Omental fat pad (tissue), 4 donors: ENCODE data around the gene ADIG. TPM values are rescaled to one million over a fixed set of nuclear protein-coding genes. Genes with fewer than 3 reads are reported as not detected.

Experiments
- ATAC-seq: fragments of 150-250 bp; one replicate; pipeline ENCODE4 v1.9.1; 2016; ENCODE audit warnings: mild to moderate bottlenecking, moderate library complexity; ENCODE audit not compliant: low FRiP score
- DNase-seq: peaks from one replicate; pipeline ENCODE4 v3.0.0-alpha.2; 2019; ENCODE audit warnings: low spot score
- CTCF ChIP-seq, 3 donors: fragments of 450-650 bp; IDR thresholded peaks; one replicate each; pipeline ENCODE4 v1.5.1; 2016 to 2017; ENCODE audit warnings: antibody characterized with exemption in 3 of 3, mild to moderate bottlenecking in 3 of 3, moderate library complexity in 2 of 3
- total RNA-seq, 4 donors: library from RNA; depleted of rRNA; stranded (reverse); fragments of >200 nt; gene quantifications; one replicate each; pipeline ENCODE4 v1.1.0, GENCODE V29; 2016

Gene ADIG
- total RNA-seq, 4 donors from 2014 or later, result not detected

- no peak for TF ChIP-seq CTCF (IDR thresholded peaks at IDR 0.05)
- DNase-seq, result no peak
- no peak for ATAC-seq
Measured at GRCh38 chr20:38602185-38602581, 21.2 kb downstream of the ADIG start.

- ATAC-seq, result no peak
- TF ChIP-seq CTCF (IDR thresholded peaks at IDR 0.05), result no peak
Measured at GRCh38 chr20:38603286-38603685, 22.3 kb downstream of the ADIG start.

GRCh38 chr20:38604873-38605303 lies 23.9 kb downstream of the ADIG start:
- no peak for ATAC-seq
- TF ChIP-seq CTCF (IDR thresholded peaks at IDR 0.05), result no peak
- no peak for DNase-seq

More at GRCh38 chr20:38603286-38603685, 22.3 kb downstream of the ADIG start:
- no peak for DNase-seq

- no peak for DNase-seq
- no peak for TF ChIP-seq CTCF (IDR thresholded peaks at IDR 0.05)
- ATAC-seq, result no peak
Measured at GRCh38 chr20:38607351-38607750, 26.4 kb downstream of the ADIG start.

GRCh38 chr20:38608188-38608587 lies 27.2 kb downstream of the ADIG start:
- no peak for TF ChIP-seq CTCF (IDR thresholded peaks at IDR 0.05)
- DNase-seq, result no peak
- ATAC-seq, result no peak

GRCh38 chr20:38609815-38610214 lies 28.8 kb downstream of the ADIG start:
- TF ChIP-seq CTCF (IDR thresholded peaks at IDR 0.05), result no peak
- DNase-seq, result no peak
- ATAC-seq, result no peak

GRCh38 chr20:38610521-38610920 lies 29.5 kb downstream of the ADIG start:
- ATAC-seq, result no peak
- TF ChIP-seq CTCF (IDR thresholded peaks at IDR 0.05), result no peak
- no peak for DNase-seq
